Stimulated activated effector memory CD8-positive, alpha-beta T cell treated with anti-CD3 and anti-CD28 coated beads, Interleukin-12 subunit alpha, Interleukin-12 subunit beta, amount 100 ng/mL, for 72 hours (primary cell): Measurements from ENCODE around the gene ORM2.

Experiments
- ATAC-seq: fragments of 150-1000 bp; cut with Tn5 transposase; 2 replicates; pipeline ENCODE4 v1.10.0; 2021
- DNase-seq, 2 donors: peaks; one replicate each; pipeline ENCODE4 v3.0.0; 2021 to 2022; ENCODE audit warnings: low spot score in 2 of 2
- H3K27ac Mint-ChIP-seq: one replicate; pipeline ENCODE4 v1.8.0; 2022; ENCODE audit warnings: mild to moderate bottlenecking, mixed read lengths
- H3K36me3 Mint-ChIP-seq: one replicate; pipeline ENCODE4 v1.8.0; 2022; ENCODE audit warnings: mild to moderate bottlenecking, mixed read lengths
- H3K4me1 Mint-ChIP-seq: one replicate; pipeline ENCODE4 v1.8.0; 2022; ENCODE audit warnings: mixed read lengths
- H3K4me3 Mint-ChIP-seq: one replicate; pipeline ENCODE4 v1.8.0; 2022; ENCODE audit warnings: mild to moderate bottlenecking, mixed read lengths
- H3K9me3 Mint-ChIP-seq: one replicate; pipeline ENCODE4 v1.8.0; 2022; ENCODE audit warnings: mixed read lengths

Gene ORM2

DNA sequence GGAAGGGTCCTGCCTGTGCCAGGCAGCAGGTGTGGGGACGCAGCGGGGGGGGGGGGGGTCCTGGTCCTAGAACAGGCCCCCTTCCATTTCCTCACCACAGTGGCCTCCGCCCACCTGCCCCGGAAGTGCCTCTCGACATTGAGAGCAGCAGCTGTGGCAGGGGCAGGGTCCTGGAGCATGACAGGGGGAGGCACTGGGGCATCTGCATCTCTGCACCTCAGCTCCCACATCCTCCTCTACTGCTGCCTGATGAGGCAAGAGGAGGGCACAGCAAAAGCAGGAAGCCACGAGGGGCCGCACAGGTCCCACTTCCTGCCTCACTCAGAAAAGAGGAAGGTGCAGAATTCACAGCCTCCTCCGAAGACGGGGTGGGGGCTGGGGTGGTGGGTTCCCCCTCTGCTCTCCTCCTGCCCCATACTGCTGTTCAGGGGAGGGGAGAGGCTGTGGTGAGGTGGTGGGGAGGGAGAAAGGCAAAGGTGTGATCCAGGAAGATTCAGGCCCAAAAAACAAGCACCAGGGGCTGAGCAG, 43.3 kb downstream of the ORM2 start:
- Mint-ChIP-seq H3K27ac (peak overlapping the region; percentile 96), H3K4me1 (peaks cover 91% of the 10 kb centered on the region), H3K4me3 (peak overlapping the region; percentile 71), H3K36me3 (peaks cover 100% of the 10 kb centered on the region), H3K9me3 (no peaks in the 10 kb centered on the region)
- ATAC-seq (peak; percentile 92), DNase-seq (peak; percentile 52 to 87)

DNA sequence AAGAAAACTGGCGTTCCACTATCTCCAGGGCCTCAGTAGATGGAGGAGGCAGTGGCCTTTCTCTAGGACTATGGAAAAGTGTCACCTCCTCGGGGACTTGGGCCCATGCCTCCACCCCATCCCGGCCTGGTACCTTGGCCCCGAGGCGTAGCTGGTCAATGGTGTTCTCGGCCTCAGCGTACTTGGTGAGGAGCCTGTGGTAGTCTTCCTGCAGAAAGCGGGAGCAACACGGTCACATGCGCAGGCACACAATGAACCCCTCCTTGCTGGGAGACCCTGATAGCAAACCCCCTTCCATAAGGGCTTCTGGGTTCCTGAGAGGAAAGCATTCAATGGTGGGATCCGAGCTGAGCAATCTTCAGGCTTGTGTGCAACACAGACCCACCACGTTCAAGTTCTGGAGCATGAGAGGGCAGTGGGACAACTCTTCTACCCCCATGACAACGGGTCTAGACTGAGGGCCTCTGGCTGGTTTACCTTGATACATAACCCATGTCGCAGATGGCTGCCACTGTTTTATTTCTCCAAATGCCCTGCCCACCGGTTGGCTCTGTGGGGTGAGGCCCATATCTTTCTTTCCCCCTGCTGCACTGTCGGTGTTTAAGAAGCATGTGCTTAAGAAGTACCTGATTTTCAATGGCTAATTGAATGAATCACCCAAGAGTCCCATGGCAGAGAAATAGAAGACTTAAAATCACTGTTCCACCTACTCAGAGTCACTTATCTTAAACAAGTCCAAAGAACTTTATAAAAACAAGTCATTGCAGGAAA, 44.5 kb downstream of the ORM2 start:
- peaks cover 92% of the 10 kb centered on the region for H3K4me1 Mint-ChIP-seq
- no peak for ATAC-seq
- no peak for DNase-seq
- H3K27ac Mint-ChIP-seq = peak overlapping the region; percentile 96
- peaks cover 100% of the 10 kb centered on the region for H3K36me3 Mint-ChIP-seq
- peak overlapping the region; percentile 71 for H3K4me3 Mint-ChIP-seq
- H3K9me3 Mint-ChIP-seq = no peaks in the 10 kb centered on the region

DNA sequence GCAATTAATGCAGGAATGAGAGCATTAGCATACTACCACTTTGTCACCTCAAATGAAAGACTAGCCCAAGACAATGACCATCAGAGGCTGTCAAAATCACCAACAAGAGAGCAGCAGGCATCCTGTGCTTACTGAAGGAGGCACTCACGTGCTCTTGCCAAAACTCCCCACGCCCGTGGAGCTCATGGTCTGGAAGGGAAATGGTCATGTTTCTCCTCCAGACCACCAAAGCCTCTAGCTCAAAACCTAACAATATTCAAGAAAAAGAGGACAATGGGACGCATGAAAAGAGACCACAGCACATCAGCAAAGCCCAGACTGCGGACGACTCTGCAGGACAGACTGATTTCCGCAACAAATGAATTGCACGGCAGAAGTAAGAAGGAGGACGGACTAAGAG, 45.3 kb downstream of the ORM2 start:
- DNase-seq (no peak), ATAC-seq (no peak)
- Mint-ChIP-seq H3K9me3 (no peaks in the 10 kb centered on the region), H3K27ac (peak overlapping the region; percentile 96), H3K36me3 (peaks cover 100% of the 10 kb centered on the region), H3K4me1 (peaks cover 92% of the 10 kb centered on the region), H3K4me3 (peak overlapping the region; percentile 71)

DNA sequence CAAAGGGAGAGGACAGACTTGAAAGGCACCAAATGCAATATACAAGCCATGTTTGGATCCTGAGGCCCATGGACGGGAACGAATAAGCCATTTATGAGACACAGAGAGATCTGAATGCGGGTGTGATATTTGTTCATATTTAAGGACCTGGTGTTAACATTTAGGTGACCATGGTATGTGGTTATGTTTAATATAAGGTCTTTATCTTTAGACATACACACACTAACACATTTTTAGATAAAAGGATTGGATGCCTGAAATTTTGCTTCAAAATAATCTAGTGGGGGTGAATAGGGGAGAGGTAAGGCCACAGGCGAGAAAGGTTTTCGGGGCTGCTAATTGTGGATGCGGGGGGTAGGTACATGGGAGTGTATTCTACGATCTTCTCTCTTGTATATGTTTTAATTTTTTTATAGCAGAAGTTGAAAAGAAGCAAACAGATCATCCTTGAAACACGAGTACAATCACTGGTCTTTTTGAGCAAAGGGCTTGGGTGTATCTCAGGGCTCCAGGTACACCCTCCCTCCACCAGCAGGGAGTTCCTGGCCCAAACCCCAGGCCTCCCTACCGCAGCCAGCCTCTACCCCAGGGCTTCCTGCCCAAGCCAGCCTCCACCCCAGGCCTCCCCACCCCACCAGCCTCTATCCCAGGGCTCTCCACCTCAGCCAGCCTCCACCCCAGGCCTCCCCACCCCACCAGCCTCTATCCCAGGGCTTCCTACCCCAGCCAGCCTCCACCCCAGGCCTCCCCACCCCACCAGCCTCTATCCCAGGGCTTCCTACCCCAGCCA, 45.9 kb downstream of the ORM2 start:
- peak overlapping the region; percentile 96 for H3K27ac Mint-ChIP-seq
- peaks cover 92% of the 10 kb centered on the region for H3K4me1 Mint-ChIP-seq
- H3K36me3 Mint-ChIP-seq = peaks cover 100% of the 10 kb centered on the region
- no peaks in the 10 kb centered on the region for H3K9me3 Mint-ChIP-seq
- DNase-seq (no peak), ATAC-seq (no peak)
- peak overlapping the region; percentile 71 for H3K4me3 Mint-ChIP-seq

DNA sequence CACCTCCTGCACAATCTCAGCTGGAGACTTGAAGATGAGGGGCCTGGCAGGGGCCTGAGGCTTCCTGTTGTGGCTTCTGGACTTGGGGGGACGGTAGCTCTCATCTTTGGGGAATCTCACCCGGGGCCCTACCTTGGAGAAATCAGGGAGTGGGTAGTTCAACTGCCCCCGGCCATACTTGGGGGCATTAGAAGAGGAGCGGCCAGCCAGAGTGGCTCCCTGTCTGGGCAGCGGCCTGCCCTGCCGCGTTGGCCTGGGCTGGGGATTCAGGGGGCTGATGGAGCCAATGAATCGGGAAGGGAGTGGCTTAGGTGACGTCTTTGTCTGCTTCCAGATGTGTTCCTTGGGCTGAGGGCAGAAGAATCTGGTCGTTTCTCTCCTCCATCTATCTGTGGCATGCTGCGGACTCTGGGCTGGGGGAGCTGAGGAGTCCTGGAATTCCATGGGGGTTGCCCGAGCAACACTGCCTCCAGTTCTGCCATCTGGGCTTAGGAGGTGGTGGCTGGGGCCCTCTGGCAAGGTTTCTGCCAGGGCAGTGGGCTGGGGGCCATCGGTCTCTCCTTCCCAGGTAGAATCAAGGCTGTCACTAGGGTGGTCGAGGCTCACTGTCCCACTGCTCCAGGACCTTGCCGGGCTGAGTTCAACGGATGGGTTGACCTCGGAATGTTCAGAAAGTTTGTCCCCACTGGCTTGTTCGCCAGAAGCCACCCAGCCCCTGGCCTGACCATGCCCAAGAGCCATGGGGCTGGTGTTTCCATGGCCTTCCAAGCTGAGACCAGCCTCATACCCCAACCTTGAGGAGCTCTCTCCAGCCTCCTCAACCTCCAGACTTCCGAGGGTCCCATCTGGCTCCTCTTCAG, 47.1 kb downstream of the ORM2 start:
- Mint-ChIP-seq H3K36me3 (peaks cover 100% of the 10 kb centered on the region), H3K4me1 (peaks cover 91% of the 10 kb centered on the region), H3K27ac (peak overlapping the region; percentile 96), H3K9me3 (no peaks in the 10 kb centered on the region), H3K4me3 (peak overlapping the region; percentile 15)
- ATAC-seq (no peak), DNase-seq (no peak)

DNA sequence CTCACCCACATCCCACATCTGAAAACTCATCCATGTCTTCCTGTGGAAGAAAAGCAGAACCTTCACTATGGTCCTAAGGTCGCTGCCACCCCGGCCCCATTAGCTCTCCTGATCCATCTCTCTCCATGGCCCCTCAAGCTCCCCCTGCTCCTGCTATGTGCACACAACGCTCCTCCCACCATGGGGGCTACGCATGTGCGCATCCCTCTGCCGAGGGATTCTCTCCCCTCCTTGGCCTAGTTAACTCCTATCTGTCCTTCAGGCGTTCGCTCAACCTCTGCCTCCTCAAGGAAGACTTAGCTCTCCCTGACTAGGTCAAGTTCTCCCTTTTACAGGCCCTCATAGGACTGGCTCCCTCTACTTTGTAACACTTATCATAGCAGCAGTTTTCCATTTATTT, 48.3 kb downstream of the ORM2 start:
- Mint-ChIP-seq H3K27ac (peak overlapping the region; percentile 96), H3K4me1 (peaks cover 91% of the 10 kb centered on the region), H3K4me3 (peak overlapping the region; percentile 88), H3K9me3 (no peaks in the 10 kb centered on the region), H3K36me3 (peaks cover 100% of the 10 kb centered on the region)
- ATAC-seq = no peak
- no peak for DNase-seq

DNA sequence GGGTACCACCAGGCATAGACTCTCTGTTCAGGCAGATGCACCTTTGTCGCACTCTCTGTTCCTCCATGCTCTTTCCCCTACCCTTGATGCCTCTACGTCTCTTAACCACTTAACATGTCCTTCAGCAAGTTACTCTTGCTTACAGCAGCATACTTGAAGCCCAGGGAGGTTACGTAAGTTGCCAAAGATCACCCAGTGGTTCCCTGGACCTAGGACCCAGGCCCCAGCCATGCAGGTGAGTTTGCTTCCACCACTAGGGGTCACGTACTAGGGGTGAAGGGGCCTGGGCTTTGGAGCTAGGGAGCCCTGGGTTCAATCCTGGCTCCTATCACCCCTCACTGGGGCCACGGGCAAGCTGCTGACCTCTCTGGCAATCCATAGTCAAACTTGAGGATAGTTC, 49.2 kb downstream of the ORM2 start:
- Mint-ChIP-seq H3K36me3 (peaks cover 100% of the 10 kb centered on the region), H3K9me3 (no peaks in the 10 kb centered on the region), H3K27ac (peak overlapping the region; percentile 96), H3K4me1 (peaks cover 92% of the 10 kb centered on the region), H3K4me3 (peak overlapping the region; percentile 88)
- ATAC-seq (no peak), DNase-seq (no peak)
